Ovary (tissue), 9 donors: ENCODE data around the gene CFB. TPM values are rescaled to one million over a fixed set of nuclear protein-coding genes. Genes with fewer than 3 reads are reported as not detected.

Experiments used
- DNase-seq, 5 donors: peaks; one replicate each; pipeline ENCODE4 v3.0.0-alpha.2; 2019 to 2020
- H3K27ac ChIP-seq, 2 donors: fragments of 200-600 bp; one replicate each; pipeline versions ENCODE4 v1.5.1 to v1.8.0; 2019 to 2022
- H3K27me3 ChIP-seq: fragments of 200-600 bp; one replicate; pipeline ENCODE4 v1.8.0; 2022
- H3K36me3 ChIP-seq: fragments of 200-600 bp; sonication (generic); one replicate; pipeline ENCODE4 v1.5.1; 2019
- H3K4me1 ChIP-seq: one replicate; pipeline ENCODE4 v1.8.1; 2013; ENCODE audit warnings: mild to moderate bottlenecking, moderate library complexity; ENCODE audit not compliant: insufficient read depth
- H3K4me3 ChIP-seq: fragments of 200-600 bp; sonication (generic); one replicate; pipeline ENCODE4 v1.5.1; 2017
- H3K9me3 ChIP-seq, 2 donors: fragments of 200-600 bp in 1 of 2; sonication (generic) in 1 of 2; one replicate each; pipeline versions ENCODE4 v1.5.1 to v1.8.1; 2013 to 2019; ENCODE audit warnings: mild to moderate bottlenecking in 1 of 2, moderate library complexity in 1 of 2
- EP300 ChIP-seq: sonication (generic); formaldehyde crosslinking; IDR thresholded peaks from one replicate; pipeline ENCODE4 v1.6.1; 2017; ENCODE audit warnings: antibody characterized with exemption
- POLR2A ChIP-seq: fragments of 450-650 bp; IDR thresholded peaks from one replicate; pipeline ENCODE4 v1.6.1; 2017; ENCODE audit warnings: antibody characterized with exemption, mild to moderate bottlenecking, moderate library complexity
- WGBS, 3 donors: extraction: QIAGEN DNeasy Blood & Tissue Kit in 1 of 3; methylation state at CpG; one replicate each; pipeline versions ENCODE4 v1.1.5 to v1.1.7; 2013 to 2017; 5-methylcytosine and 5-hydroxymethylcytosine counted together
- intact Hi-C, 4 donors: fragments of 100-400 bp; cut with DNase I; formaldehyde crosslinking; loops; one replicate each; pipeline versions ENCODE4 v1.11.0 to v1.15.1; 2022 to 2023
- polyA plus RNA-seq, 2 donors: library from polyadenylated mRNA; stranded (reverse); fragments of 200-250 nt in 1 of 2; fragments of 350-450 nt in 1 of 2; fragmentation: Illumina TruSeq in 1 of 2; extraction: RNeasy Lipid Tissue Mini Kit (QIAGEN cat#74804) in 1 of 2; gene quantifications; one replicate each; pipeline ENCODE4 v1.2.3, GENCODE V29; 2013 to 2014
- total RNA-seq, 7 donors: library from RNA; depleted of rRNA in 2 of 7; stranded (reverse); fragments of >200 nt in 2 of 7; fragmentation: NEBNext Ultra II Directional in 3 of 7; extraction: Animal tissue kit (Norgen Biotek cat#: 25700) in 3 of 7; gene quantifications; one replicate each; pipeline versions ENCODE4 v1.1.0 to v1.2.4, GENCODE V29; 2016 to 2023
- TF ChIP-seq, protein P1 (sequence below), 3 donors: fragments of 450-650 bp in 2 of 3; fragments of 200-600 bp in 1 of 3; IDR thresholded peaks; one replicate each; pipeline versions ENCODE4 v1.5.1 to v1.8.0; 2016 to 2022; ENCODE audit warnings: antibody characterized with exemption in 3 of 3, mild to moderate bottlenecking in 1 of 3
- donor health status: DM: no; HTN: no; CAD: no; lungs with moderate emphysema.
- donor health status: DM: no; HTN: no; CAD: no.
- donor health status: Bipolar disorder and iron deficiency.
- donor health status: DM: yes; HTN: yes; CAD: no.
- donor health status: DM: no; HTN: no; CAD: no.
- donor health status: DM: yes; HTN: yes; CAD: no.

Gene CFB
- total and polyA plus RNA-seq, 9 donors = 11.3 to 231 (median 20.8) TPM

DNA sequence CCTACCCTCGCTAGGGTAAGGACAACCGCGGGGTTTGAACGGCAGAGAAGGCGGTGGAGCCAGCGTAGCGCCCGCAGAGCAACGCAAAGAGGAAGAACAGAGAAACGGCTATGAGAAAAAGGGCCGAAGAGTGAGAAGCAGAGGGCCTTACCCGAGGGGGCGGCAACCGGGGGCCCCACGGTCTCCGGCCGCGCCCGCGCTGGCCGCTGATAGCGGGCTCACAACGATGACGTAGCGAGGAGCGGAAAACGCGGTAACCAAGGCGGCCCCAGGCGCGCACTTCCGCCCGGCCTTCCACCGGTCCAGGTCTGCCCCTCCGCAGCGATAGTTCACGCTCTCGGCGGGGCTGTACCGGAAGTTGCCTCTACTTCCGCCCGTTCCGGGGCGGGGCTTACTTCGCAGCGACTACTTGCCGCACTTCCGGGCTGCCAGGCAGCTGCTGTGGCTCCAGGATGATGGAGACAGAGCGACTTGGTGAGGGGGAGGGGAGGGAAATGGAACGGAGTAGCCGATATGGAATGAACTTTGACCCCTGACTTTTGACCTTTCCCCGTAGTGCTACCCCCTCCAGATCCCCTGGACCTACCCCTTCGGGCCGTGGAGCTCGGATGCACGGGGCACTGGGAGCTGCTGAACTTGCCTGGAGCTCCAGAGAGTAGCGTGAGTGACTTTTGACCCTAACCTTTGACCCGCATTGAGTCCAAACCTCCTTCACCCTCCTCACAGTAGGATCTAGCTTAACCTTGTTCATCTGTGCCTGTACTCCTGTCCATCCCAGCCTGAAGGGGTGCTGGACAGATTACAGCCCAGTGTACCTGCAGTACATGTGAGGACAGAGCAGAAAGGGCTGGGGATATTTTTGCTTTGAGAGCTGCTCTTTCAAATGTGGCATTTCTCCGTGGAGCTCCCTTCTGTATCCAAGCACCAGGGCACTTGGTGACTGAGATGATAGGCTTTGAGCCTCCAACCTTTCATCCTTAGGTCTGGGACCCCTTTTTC lies 13.1 kb downstream of the CFB start, which contains the start of the genes NELFE and SKIC2:
NELFE (minus strand) TSS at position 231 of the 999 bp plus-strand sequence. CDS start 525 bp downstream, outside the sequence.
SKIC2 (plus strand) TSS at position 435 of the 999 bp plus-strand sequence; CDS start at position 453, 18 bp downstream.
- intact Hi-C loops = loop anchor here in 2 of 4 donors (10.0 kb wide), 1 partner anchor 54 kb away; the partner anchor contains the start of gene ZBTB12 (in 2 of the 2)
- Histone ChIP-seq H3K4me3 (peak within 1 kb of the TSS; percentile 96), H3K36me3 (peaks cover 3% of the 10 kb centered on the region), H3K4me1 (peaks cover 7% of the 10 kb centered on the region), H3K27ac (peak within 1 kb of the TSS; percentile 65 to 74), H3K9me3 (no peaks in the 10 kb centered on the region), H3K27me3 (no peaks in the 10 kb centered on the region)
- 0 to 1% (median 1%) methylated on average over 50 to 59 of the region's 59 CpGs for WGBS, 3 donors
- peak; percentile 98 to 100 (median 98) for DNase-seq
- TF ChIP-seq EP300 (peak; percentile 69), POLR2A (peak; percentile 55)
- TF ChIP-seq, protein P1, sequence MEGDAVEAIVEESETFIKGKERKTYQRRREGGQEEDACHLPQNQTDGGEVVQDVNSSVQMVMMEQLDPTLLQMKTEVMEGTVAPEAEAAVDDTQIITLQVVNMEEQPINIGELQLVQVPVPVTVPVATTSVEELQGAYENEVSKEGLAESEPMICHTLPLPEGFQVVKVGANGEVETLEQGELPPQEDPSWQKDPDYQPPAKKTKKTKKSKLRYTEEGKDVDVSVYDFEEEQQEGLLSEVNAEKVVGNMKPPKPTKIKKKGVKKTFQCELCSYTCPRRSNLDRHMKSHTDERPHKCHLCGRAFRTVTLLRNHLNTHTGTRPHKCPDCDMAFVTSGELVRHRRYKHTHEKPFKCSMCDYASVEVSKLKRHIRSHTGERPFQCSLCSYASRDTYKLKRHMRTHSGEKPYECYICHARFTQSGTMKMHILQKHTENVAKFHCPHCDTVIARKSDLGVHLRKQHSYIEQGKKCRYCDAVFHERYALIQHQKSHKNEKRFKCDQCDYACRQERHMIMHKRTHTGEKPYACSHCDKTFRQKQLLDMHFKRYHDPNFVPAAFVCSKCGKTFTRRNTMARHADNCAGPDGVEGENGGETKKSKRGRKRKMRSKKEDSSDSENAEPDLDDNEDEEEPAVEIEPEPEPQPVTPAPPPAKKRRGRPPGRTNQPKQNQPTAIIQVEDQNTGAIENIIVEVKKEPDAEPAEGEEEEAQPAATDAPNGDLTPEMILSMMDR (IDR thresholded peaks at IDR 0.05) = no peak

DNA sequence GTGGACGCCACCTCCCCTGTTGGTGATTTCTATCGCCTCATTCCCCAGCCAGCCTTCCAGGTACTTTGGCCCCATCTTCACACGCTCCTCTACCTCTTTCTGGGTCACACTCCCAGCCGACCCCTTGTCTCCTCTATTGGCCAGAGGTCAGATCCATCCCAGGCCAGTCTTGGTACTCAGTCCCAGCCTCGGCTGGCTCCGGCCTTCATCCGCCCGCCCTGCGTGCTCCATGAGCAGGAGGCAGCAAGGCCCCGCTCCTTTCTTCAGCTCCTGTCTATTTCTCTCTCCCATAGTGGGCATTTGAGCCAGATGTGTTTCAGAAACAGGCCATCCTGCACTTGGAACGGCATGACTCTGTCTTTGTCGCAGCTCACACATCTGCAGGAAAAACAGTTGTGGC lies 15.7 kb downstream of the CFB start:
- Histone ChIP-seq H3K27me3 (no peaks in the 10 kb centered on the region), H3K27ac (no peak overlapping the region), H3K9me3 (no peaks in the 10 kb centered on the region), H3K4me1 (peaks cover 7% of the 10 kb centered on the region), H3K36me3 (peaks cover 2% of the 10 kb centered on the region), H3K4me3 (no peak overlapping the region)
- WGBS, 3 donors = 92 to 93% (median 93%) methylated on average over 12 of the region's 12 CpGs
- intact Hi-C loops = loop anchor here in 1 of 4 donors (10.0 kb wide), 1 partner anchor 287 kb away; no protein-coding TSS in a partner anchor
- TF ChIP-seq EP300 (no peak), POLR2A (no peak)
- TF ChIP-seq, protein P1 (IDR thresholded peaks at IDR 0.05) = no peak
- DNase-seq = no peak

DNA sequence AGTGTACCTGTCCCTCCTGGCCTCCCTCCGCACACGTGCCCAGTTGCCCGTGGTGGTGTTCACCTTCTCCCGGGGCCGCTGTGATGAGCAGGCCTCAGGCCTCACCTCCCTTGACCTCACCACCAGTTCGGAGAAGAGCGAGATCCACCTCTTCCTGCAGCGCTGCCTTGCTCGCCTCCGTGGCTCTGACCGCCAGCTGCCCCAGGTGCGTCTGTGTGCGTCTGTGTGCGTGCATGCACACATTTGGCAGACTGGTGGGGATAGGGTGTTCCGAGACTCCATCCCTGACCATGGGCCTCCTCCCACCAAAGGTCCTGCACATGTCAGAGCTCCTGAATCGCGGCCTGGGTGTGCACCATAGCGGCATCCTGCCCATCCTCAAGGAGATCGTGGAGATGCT lies 18.0 kb downstream of the CFB start:
- TF ChIP-seq, protein P1 (IDR thresholded peaks at IDR 0.05) = no peak
- no peak for TF ChIP-seq POLR2A
- TF ChIP-seq EP300 = no peak
- H3K4me1 ChIP-seq = peaks cover 2% of the 10 kb centered on the region
- no peak overlapping the region for H3K27ac ChIP-seq
- no peaks in the 10 kb centered on the region for H3K27me3 ChIP-seq
- no peaks in the 10 kb centered on the region for H3K9me3 ChIP-seq
- no peak for DNase-seq
- 91 to 95% (median 94%) methylated on average over 19 of the region's 19 CpGs for WGBS, 3 donors
- peaks cover 2% of the 10 kb centered on the region for H3K36me3 ChIP-seq
- intact Hi-C loops = loop anchor here in 1 of 4 donors (10.0 kb wide), 1 partner anchor 289 kb away; no protein-coding TSS in a partner anchor
- no peak overlapping the region for H3K4me3 ChIP-seq

DNA sequence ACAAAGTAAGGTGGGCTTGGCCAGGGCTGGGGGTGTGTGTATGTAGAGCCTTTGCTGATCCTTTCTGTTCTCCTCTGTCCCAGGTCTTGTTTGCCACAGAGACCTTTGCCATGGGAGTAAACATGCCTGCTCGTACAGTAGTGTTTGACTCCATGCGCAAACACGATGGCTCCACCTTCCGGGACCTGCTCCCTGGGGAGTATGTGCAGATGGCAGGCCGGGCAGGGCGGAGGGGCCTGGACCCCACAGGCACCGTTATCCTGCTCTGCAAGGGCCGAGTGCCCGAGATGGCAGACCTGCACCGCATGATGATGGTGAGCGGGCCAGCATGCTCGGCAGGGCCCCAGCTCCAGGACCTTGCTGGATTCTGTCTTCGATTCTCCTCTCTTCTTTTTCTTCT lies 19.8 kb downstream of the CFB start:
- Histone ChIP-seq H3K4me3 (no peak overlapping the region), H3K36me3 (peaks cover 2% of the 10 kb centered on the region), H3K27ac (no peak overlapping the region), H3K9me3 (no peaks in the 10 kb centered on the region), H3K4me1 (no peaks in the 10 kb centered on the region), H3K27me3 (no peaks in the 10 kb centered on the region)
- no peak for DNase-seq
- TF ChIP-seq EP300 = no peak
- TF ChIP-seq POLR2A = no peak
- TF ChIP-seq, protein P1 (IDR thresholded peaks at IDR 0.05) = no peak
- WGBS, 3 donors = 84 to 89% (median 86%) methylated on average over 13 of the region's 13 CpGs
- intact Hi-C loops = loop anchor here in 1 of 4 donors (10.0 kb wide), 1 partner anchor 291 kb away; no protein-coding TSS in a partner anchor
